ENCODE measurements around the gene KAZN. TPM values are rescaled to one million over a fixed set of nuclear protein-coding genes. Genes with fewer than 3 reads are reported as not detected.

Gene KAZN
- total and polyA plus RNA-seq, 11 donors: 0.65 to 6.5 (median 2.3) TPM

DNA sequence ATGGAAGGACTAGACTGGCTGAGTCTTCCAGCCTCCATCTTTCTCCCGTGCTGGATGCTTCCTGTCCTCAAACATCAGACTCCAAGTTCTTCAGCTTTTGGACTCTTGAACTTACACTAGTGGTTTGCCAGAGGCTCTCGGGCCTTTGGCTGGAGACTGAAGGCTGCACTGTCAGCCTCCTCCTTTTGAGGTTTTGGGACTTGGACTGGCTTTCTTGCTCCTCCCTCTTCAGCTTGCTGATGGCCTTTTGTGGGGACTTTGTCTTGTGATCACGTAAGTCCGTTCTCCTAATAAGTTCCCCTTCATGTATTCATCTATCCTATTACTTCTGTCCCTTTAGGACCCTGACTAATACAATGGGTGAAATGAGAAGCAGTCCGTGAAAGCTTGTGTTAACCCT, 196.4 kb downstream of the KAZN start:
- H3K27me3 ChIP-seq: no peaks in the 10 kb centered on the region
- H3K4me3 ChIP-seq: no peak overlapping the region
- no peak for ATAC-seq
- H3K36me3 ChIP-seq: no peaks in the 10 kb centered on the region
- H3K4me1 ChIP-seq: no peaks in the 10 kb centered on the region
- no peaks in the 10 kb centered on the region for H3K9me3 ChIP-seq
- no peak for DNase-seq
- TF ChIP-seq, protein P1, sequence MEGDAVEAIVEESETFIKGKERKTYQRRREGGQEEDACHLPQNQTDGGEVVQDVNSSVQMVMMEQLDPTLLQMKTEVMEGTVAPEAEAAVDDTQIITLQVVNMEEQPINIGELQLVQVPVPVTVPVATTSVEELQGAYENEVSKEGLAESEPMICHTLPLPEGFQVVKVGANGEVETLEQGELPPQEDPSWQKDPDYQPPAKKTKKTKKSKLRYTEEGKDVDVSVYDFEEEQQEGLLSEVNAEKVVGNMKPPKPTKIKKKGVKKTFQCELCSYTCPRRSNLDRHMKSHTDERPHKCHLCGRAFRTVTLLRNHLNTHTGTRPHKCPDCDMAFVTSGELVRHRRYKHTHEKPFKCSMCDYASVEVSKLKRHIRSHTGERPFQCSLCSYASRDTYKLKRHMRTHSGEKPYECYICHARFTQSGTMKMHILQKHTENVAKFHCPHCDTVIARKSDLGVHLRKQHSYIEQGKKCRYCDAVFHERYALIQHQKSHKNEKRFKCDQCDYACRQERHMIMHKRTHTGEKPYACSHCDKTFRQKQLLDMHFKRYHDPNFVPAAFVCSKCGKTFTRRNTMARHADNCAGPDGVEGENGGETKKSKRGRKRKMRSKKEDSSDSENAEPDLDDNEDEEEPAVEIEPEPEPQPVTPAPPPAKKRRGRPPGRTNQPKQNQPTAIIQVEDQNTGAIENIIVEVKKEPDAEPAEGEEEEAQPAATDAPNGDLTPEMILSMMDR (IDR thresholded peaks at IDR 0.05): no peak
- TF ChIP-seq POLR2A (IDR thresholded peaks at IDR 0.05): no peak
- intact Hi-C loops (cut with DNase I): no loop called here
- no peak overlapping the region for H3K27ac ChIP-seq
- WGBS, 4 donors: 69 to 80% (median 75%) methylated on average over 5 of the region's 5 CpGs

DNA sequence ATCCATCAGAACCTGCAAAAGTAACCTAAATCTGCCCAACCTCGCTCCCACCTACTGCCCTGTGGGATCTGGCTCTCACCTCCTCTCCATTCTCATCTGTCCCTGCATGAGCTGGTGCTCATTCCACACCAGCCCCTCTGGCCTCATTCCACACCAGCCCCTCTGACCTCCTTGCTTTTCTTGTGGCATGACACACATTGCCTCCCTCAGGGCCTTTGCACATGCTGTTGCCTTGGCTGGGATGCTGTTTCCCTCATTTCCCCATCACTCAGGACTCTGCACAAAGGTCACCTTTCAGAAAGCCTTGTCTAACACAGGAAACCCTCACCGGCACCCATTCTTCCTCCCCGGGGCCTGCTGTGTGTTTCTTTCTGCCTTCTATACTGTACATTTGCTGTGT, 197.1 kb downstream of the KAZN start:
- H3K27me3 ChIP-seq: no peaks in the 10 kb centered on the region
- 73 to 92% (median 81%) methylated on average over 3 of the region's 3 CpGs for WGBS, 4 donors
- no peak overlapping the region for H3K27ac ChIP-seq
- intact Hi-C loops (cut with DNase I): no loop called here
- H3K9me3 ChIP-seq: no peaks in the 10 kb centered on the region
- DNase-seq (no peak), ATAC-seq (no peak)
- no peaks in the 10 kb centered on the region for H3K36me3 ChIP-seq
- no peak overlapping the region for H3K4me3 ChIP-seq
- no peaks in the 10 kb centered on the region for H3K4me1 ChIP-seq
- TF ChIP-seq POLR2A (IDR thresholded peaks at IDR 0.05): no peak
- TF ChIP-seq, protein P1 (IDR thresholded peaks at IDR 0.05): no peak

DNA sequence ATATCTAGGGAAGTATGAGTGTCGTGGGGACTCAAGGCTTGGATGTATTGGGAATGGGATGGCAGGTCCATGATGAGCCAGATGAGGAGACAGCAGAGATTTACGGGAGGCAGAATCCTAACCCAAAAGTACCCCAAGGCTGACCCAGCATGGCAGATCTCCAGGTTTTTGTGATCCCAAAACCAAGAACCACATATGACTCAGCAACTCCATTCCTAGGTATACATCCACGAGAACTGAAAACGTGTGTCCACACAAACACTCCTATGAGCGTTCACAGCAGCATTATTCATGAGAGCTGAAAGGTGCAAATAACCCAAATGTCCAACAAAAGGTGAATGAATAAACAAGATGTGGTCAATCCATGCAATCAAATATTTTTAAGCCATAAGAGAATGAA, 201.5 kb downstream of the KAZN start:
- H3K4me1 ChIP-seq: no peaks in the 10 kb centered on the region
- TF ChIP-seq, protein P1 (IDR thresholded peaks at IDR 0.05): no peak
- TF ChIP-seq POLR2A (IDR thresholded peaks at IDR 0.05): no peak
- H3K4me3 ChIP-seq: no peak overlapping the region
- DNase-seq (no peak), ATAC-seq (no peak)
- no peaks in the 10 kb centered on the region for H3K9me3 ChIP-seq
- WGBS, 4 donors: 81 to 92% (median 85%) methylated on average over 5 of the region's 5 CpGs
- intact Hi-C loops (cut with DNase I): no loop called here
- no peaks in the 10 kb centered on the region for H3K36me3 ChIP-seq
- no peak overlapping the region for H3K27ac ChIP-seq
- peaks cover 0 to 13% (median 0%) of the 10 kb centered on the region in 9 donors for H3K27me3 ChIP-seq

DNA sequence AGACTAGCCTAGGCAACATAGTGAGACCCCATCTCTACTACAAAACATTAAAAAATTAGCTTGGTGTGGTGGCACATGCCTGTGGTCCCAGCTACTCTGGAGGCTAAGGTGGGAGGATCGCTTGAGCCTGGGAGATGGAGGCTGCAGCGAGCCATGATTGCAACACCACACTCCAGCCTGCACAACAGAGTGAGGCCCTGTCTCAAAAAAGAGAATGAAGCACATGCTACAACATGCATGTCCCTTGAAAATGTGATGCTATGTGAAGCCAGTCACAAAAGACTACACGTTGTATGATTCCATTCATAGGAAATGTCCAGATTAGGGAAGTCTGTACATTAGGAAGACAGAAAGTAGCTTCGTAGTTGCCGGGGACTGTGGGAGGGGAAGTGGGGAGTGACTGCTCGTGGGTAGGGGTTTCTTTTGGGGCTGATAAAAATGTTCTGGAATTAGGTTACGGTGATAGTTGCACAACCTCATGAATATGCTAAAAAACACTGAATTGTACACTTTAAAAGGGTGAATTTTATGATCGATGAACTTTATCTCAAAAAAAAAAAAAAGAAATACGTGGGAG, 202.1 kb downstream of the KAZN start:
- intact Hi-C loops (cut with DNase I): no loop called here
- no peaks in the 10 kb centered on the region for H3K36me3 ChIP-seq
- H3K9me3 ChIP-seq: no peaks in the 10 kb centered on the region
- ATAC-seq (no peak), DNase-seq (no peak)
- H3K4me1 ChIP-seq: no peaks in the 10 kb centered on the region
- H3K27me3 ChIP-seq: peaks cover 0 to 13% (median 0%) of the 10 kb centered on the region in 9 donors
- 54 to 68% (median 57%) methylated on average over 9 of the region's 9 CpGs for WGBS, 4 donors
- no peak overlapping the region for H3K27ac ChIP-seq
- TF ChIP-seq, protein P1 (IDR thresholded peaks at IDR 0.05): no peak
- TF ChIP-seq POLR2A (IDR thresholded peaks at IDR 0.05): no peak
- H3K4me3 ChIP-seq: no peak overlapping the region
